SK-N-MC (cell line): Measurements from ENCODE around the gene RNLS.

Source experiments
- EZH2 ChIP-seq: fragments of 200-600 bp; sonication (generic); IDR thresholded peaks from one replicate; pipeline ENCODE4 v1.6.1; 2017; ENCODE audit warnings: antibody characterized with exemption
- FOXP2 ChIP-seq: optimal IDR thresholded peaks from 2 replicates; pipeline ENCODE3; 2011; ENCODE audit warnings: mild to moderate bottlenecking, moderate library complexity; ENCODE audit not compliant: insufficient read depth; ENCODE audit errors: extremely low read length, control extremely low read depth
- POLR2AphosphoS5 ChIP-seq: IDR thresholded peaks from 2 replicates; pipeline ENCODE4 v1.6.1; 2012; ENCODE audit warnings: mild to moderate bottlenecking, low read depth, low read length, borderline replicate concordance

DNA sequence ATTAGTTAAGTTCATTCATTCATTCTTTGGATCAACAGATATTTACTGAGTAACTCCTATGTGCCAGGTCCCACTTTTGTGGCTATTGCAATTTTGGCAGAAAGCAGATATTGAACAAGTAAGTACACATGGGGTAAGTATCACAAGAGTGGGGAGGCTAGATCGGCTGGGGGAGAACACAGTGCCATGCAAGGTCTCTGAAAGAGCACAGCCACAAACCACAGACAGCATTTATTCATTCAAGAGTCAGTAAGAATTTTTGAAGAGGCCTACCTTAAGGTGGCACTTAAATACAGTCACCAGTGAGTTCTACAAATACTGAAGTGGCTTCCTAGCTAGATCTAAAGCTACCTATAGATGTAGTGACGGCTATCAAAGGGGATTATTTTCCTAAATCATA lies 304.2 kb downstream of the RNLS start:
- TF ChIP-seq EZH2 (no peak), POLR2AphosphoS5 (no peak), FOXP2 (no peak)
